ENCODE measurements around the gene CYP20A1. TPM values are rescaled to one million over a fixed set of nuclear protein-coding genes. Genes with fewer than 3 reads are reported as not detected.

CYP20A1 gene
- total RNA-seq, 4 donors from 2014 or later, result 2.0 to 72.7 (median 37.5) TPM

GRCh38 chr2:203326356-203326755 is 87.5 kb downstream of the CYP20A1 start:
- H3K27me3 ChIP-seq, result no peaks in the 10 kb centered on the region
- H3K9me3 ChIP-seq, result no peaks in the 10 kb centered on the region
- DNase-seq, result no peak
- H3K27ac ChIP-seq, result no peak overlapping the region
- no peak overlapping the region for H3K4me3 ChIP-seq
- intact Hi-C loops (cut with DNase I; ENCODE audit: low total_unique reads), result no loop called here
- TF ChIP-seq, protein P1, sequence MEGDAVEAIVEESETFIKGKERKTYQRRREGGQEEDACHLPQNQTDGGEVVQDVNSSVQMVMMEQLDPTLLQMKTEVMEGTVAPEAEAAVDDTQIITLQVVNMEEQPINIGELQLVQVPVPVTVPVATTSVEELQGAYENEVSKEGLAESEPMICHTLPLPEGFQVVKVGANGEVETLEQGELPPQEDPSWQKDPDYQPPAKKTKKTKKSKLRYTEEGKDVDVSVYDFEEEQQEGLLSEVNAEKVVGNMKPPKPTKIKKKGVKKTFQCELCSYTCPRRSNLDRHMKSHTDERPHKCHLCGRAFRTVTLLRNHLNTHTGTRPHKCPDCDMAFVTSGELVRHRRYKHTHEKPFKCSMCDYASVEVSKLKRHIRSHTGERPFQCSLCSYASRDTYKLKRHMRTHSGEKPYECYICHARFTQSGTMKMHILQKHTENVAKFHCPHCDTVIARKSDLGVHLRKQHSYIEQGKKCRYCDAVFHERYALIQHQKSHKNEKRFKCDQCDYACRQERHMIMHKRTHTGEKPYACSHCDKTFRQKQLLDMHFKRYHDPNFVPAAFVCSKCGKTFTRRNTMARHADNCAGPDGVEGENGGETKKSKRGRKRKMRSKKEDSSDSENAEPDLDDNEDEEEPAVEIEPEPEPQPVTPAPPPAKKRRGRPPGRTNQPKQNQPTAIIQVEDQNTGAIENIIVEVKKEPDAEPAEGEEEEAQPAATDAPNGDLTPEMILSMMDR (IDR thresholded peaks at IDR 0.05), result no peak
- no peak for TF ChIP-seq POLR2A (IDR thresholded peaks at IDR 0.05)
- H3K36me3 ChIP-seq, result no peaks in the 10 kb centered on the region
- no peaks in the 10 kb centered on the region for H3K4me1 ChIP-seq

GRCh38 chr2:203327582-203327900 is 88.7 kb downstream of the CYP20A1 start:
- H3K36me3 ChIP-seq, result no peaks in the 10 kb centered on the region
- peaks cover 0 to 5% of the 10 kb centered on the region in 2 donors for H3K4me1 ChIP-seq
- peak overlapping the region; percentile 59 to 97 for H3K4me3 ChIP-seq
- H3K27me3 ChIP-seq, result no peaks in the 10 kb centered on the region
- no peak for DNase-seq
- intact Hi-C loops (cut with DNase I; ENCODE audit: low total_unique reads), result no loop called here
- peak overlapping the region; percentile 91 for H3K27ac ChIP-seq
- H3K9me3 ChIP-seq, result no peaks in the 10 kb centered on the region
- no peak for TF ChIP-seq POLR2A (IDR thresholded peaks at IDR 0.05)
- TF ChIP-seq, protein P1 (IDR thresholded peaks at IDR 0.05), result no peak

GRCh38 chr2:203327901-203328759 is 89.3 kb downstream of the CYP20A1 start, which contains the start of gene ABI2:
Gene ABI2, plus strand, starts transcription at chr2:203328394. Its CDS starts 121 bp downstream, at chr2:203328515.
- intact Hi-C loops (cut with DNase I; ENCODE audit: low total_unique reads), result no loop called here
- peak; percentile 76 to 83 for DNase-seq
- H3K4me1 ChIP-seq, result peaks cover 0 to 8% of the 10 kb centered on the region in 2 donors
- H3K36me3 ChIP-seq, result no peaks in the 10 kb centered on the region
- H3K27ac ChIP-seq, result peak within 1 kb of the TSS; percentile 91
- H3K9me3 ChIP-seq, result no peaks in the 10 kb centered on the region
- TF ChIP-seq, protein P1 (IDR thresholded peaks at IDR 0.05), result no peak
- peak; percentile 17 to 71 for TF ChIP-seq POLR2A (IDR thresholded peaks at IDR 0.05)
- peak within 1 kb of the TSS; percentile 59 to 97 for H3K4me3 ChIP-seq
- no peaks in the 10 kb centered on the region for H3K27me3 ChIP-seq

- H3K27me3 ChIP-seq, result no peaks in the 10 kb centered on the region
- TF ChIP-seq, protein P1 (IDR thresholded peaks at IDR 0.05), result no peak
- TF ChIP-seq POLR2A (IDR thresholded peaks at IDR 0.05), result no peak
- H3K27ac ChIP-seq, result peak overlapping the region; percentile 91
- peaks cover 0 to 8% of the 10 kb centered on the region in 2 donors for H3K4me1 ChIP-seq
- DNase-seq, result peak; percentile 25 to 40
- no peaks in the 10 kb centered on the region for H3K36me3 ChIP-seq
- H3K9me3 ChIP-seq, result no peaks in the 10 kb centered on the region
- peak overlapping the region; percentile 59 to 97 for H3K4me3 ChIP-seq
- intact Hi-C loops (cut with DNase I; ENCODE audit: low total_unique reads), result no loop called here
These were observed 90.1 kb downstream of the CYP20A1 start for GRCh38 chr2:203328760-203329540.

GRCh38 chr2:203330434-203330833 is 91.6 kb downstream of the CYP20A1 start:
- no peak overlapping the region for H3K4me3 ChIP-seq
- TF ChIP-seq POLR2A (IDR thresholded peaks at IDR 0.05), result no peak
- TF ChIP-seq, protein P1 (IDR thresholded peaks at IDR 0.05), result no peak
- no peak overlapping the region for H3K27ac ChIP-seq
- no peaks in the 10 kb centered on the region for H3K36me3 ChIP-seq
- intact Hi-C loops (cut with DNase I; ENCODE audit: low total_unique reads), result no loop called here
- H3K27me3 ChIP-seq, result no peaks in the 10 kb centered on the region
- H3K4me1 ChIP-seq, result peaks cover 0 to 8% of the 10 kb centered on the region in 2 donors
- no peak for DNase-seq
- no peaks in the 10 kb centered on the region for H3K9me3 ChIP-seq

Measured in uterus (tissue), 4 donors.